Upper lobe of left lung (tissue), 6 donors: ENCODE measurements around the gene UBE2L3. TPM values are rescaled to one million over a fixed set of nuclear protein-coding genes. Genes with fewer than 3 reads are reported as not detected.

ENCODE experiments used
- ATAC-seq, 2 donors: fragments of 200-7000 bp; cut with Tn5 transposase; one replicate each; pipeline ENCODE4 v1.9.1; 2022; ENCODE audit warnings: mild to moderate bottlenecking in 2 of 2, moderate library complexity in 2 of 2; ENCODE audit not compliant: low FRiP score in 2 of 2
- DNase-seq, 2 donors: peaks; one replicate each; pipeline ENCODE4 v3.0.0-alpha.2; 2019 to 2020
- H3K27ac ChIP-seq, 4 donors: fragments of 200-600 bp; sonication (generic); one replicate each; pipeline ENCODE4 v1.5.1; 2016 to 2019
- H3K27me3 ChIP-seq, 4 donors: fragments of 200-600 bp; sonication (generic); one replicate each; pipeline ENCODE4 v1.5.1; 2017 to 2019
- H3K36me3 ChIP-seq, 4 donors: fragments of 200-600 bp; sonication (generic); one replicate each; pipeline ENCODE4 v1.5.1; 2016 to 2019
- H3K4me1 ChIP-seq, 4 donors: fragments of 200-600 bp; sonication (generic); one replicate each; pipeline ENCODE4 v1.5.1; 2018 to 2019
- H3K4me3 ChIP-seq, 4 donors: fragments of 200-600 bp; sonication (generic); one replicate each; pipeline ENCODE4 v1.5.1; 2017 to 2019; ENCODE audit warnings: mild to moderate bottlenecking in 2 of 4, moderate library complexity in 1 of 4
- H3K9me3 ChIP-seq, 4 donors: fragments of 200-600 bp; sonication (generic); one replicate each; pipeline ENCODE4 v1.5.1; 2018 to 2019
- CTCF ChIP-seq, 6 experiments: fragments of 450-650 bp in 4 of 6; fragments of 200-600 bp in 2 of 6; sonication (generic) in 2 of 6; IDR thresholded peaks; one replicate each; pipeline ENCODE4 v1.5.1; 2016 to 2019; ENCODE audit warnings: antibody characterized with exemption in 6 of 6
- EP300 ChIP-seq, 4 donors: sonication (generic); formaldehyde crosslinking; IDR thresholded peaks; one replicate each; pipeline ENCODE4 v1.5.1; 2017; ENCODE audit warnings: antibody characterized with exemption in 4 of 4, control low read depth in 2 of 4
- POLR2A ChIP-seq, 4 donors: fragments of 450-650 bp; IDR thresholded peaks; one replicate each; pipeline ENCODE4 v1.5.1; 2016 to 2017; ENCODE audit warnings: antibody characterized with exemption in 4 of 4, mild to moderate bottlenecking in 2 of 4
- POLR2AphosphoS5 ChIP-seq, 2 donors: sonication (generic); formaldehyde crosslinking; IDR thresholded peaks; one replicate each; pipeline ENCODE4 v1.5.1; 2017; ENCODE audit warnings: antibody characterized with exemption in 2 of 2
- WGBS, 2 donors: methylation state at CpG; one replicate each; pipeline ENCODE4 v1.1.5; 2017 to 2018; 5-methylcytosine and 5-hydroxymethylcytosine counted together
- total RNA-seq, 6 donors: library from RNA; depleted of rRNA in 4 of 6; stranded (reverse); fragments of >200 nt in 4 of 6; gene quantifications; one replicate each; pipeline versions ENCODE4 v1.1.0 to v1.2.1, GENCODE V29; 2016 to 2021
- donor health status: DM: no; HTN: no; CAD: no; lungs with moderate emphysema.
- donor health status: DM: no; HTN: yes; CAD: no; lungs with severe emphysema.

Gene UBE2L3
- total RNA-seq, 6 donors from 2014 or later = 24.1 to 45.8 (median 39.2) TPM

- WGBS, 2 donors = 78 to 83% methylated on average over 2 of the region's 2 CpGs
- H3K4me1 ChIP-seq = peaks cover 35 to 71% (median 38%) of the 10 kb centered on the region in 4 donors
- TF ChIP-seq POLR2AphosphoS5 (IDR thresholded peaks at IDR 0.05) (no peak), CTCF (IDR thresholded peaks at IDR 0.05) (no peak), EP300 (IDR thresholded peaks at IDR 0.05) (no peak), POLR2A (IDR thresholded peaks at IDR 0.05) (no peak)
- H3K36me3 ChIP-seq = peaks cover 0 to 4% (median 0%) of the 10 kb centered on the region in 4 donors
- no peak overlapping the region for H3K4me3 ChIP-seq
- DNase-seq (no peak), ATAC-seq (no peak)
- no peaks in the 10 kb centered on the region for H3K27me3 ChIP-seq
- no peaks in the 10 kb centered on the region for H3K9me3 ChIP-seq
- no peak overlapping the region for H3K27ac ChIP-seq
Observed at GRCh38 chr22:21585389-21585788, 17.9 kb downstream of the UBE2L3 start.

GRCh38 chr22:21587803-21588611, 20.5 kb downstream of the UBE2L3 start:
- H3K4me1 ChIP-seq = peaks cover 37 to 70% (median 47%) of the 10 kb centered on the region in 4 donors
- no peaks in the 10 kb centered on the region for H3K27me3 ChIP-seq
- 65 to 69% methylated on average over 4 of the region's 4 CpGs for WGBS, 2 donors
- H3K9me3 ChIP-seq = no peaks in the 10 kb centered on the region
- peaks cover under 1 to 5% (median 4%) of the 10 kb centered on the region in 4 donors for H3K36me3 ChIP-seq
- TF ChIP-seq POLR2A (IDR thresholded peaks at IDR 0.05) (no peak), CTCF (IDR thresholded peaks at IDR 0.05) (no peak), EP300 (IDR thresholded peaks at IDR 0.05) (no peak), POLR2AphosphoS5 (IDR thresholded peaks at IDR 0.05) (no peak)
- peak in 1 of 2 donors; percentile 29 for ATAC-seq
- H3K4me3 ChIP-seq = no peak overlapping the region
- no peak for DNase-seq
- no peak overlapping the region for H3K27ac ChIP-seq

- TF ChIP-seq CTCF (IDR thresholded peaks at IDR 0.05) (no peak), EP300 (IDR thresholded peaks at IDR 0.05) (no peak), POLR2AphosphoS5 (IDR thresholded peaks at IDR 0.05) (no peak), POLR2A (IDR thresholded peaks at IDR 0.05) (no peak)
- H3K27me3 ChIP-seq = no peaks in the 10 kb centered on the region
- peaks cover 11 to 18% (median 15%) of the 10 kb centered on the region in 4 donors for H3K36me3 ChIP-seq
- peaks cover 29 to 68% (median 44%) of the 10 kb centered on the region in 4 donors for H3K4me1 ChIP-seq
- ATAC-seq = no peak
- WGBS, 2 donors = 73 to 85% methylated on average over 8 of the region's 8 CpGs
- no peak overlapping the region for H3K27ac ChIP-seq
- H3K9me3 ChIP-seq = no peaks in the 10 kb centered on the region
- H3K4me3 ChIP-seq = no peak overlapping the region
- DNase-seq = no peak
Observed at GRCh38 chr22:21589396-21589795, 21.9 kb downstream of the UBE2L3 start.

- H3K4me1 ChIP-seq = peaks cover 29 to 60% (median 41%) of the 10 kb centered on the region in 4 donors
- H3K27ac ChIP-seq = peak overlapping the region in 2 of 4 donors; percentile 14 to 40
- DNase-seq (no peak), ATAC-seq (no peak)
- no peak overlapping the region for H3K4me3 ChIP-seq
- no peaks in the 10 kb centered on the region for H3K9me3 ChIP-seq
- 69 to 72% methylated on average over 9 of the region's 9 CpGs for WGBS, 2 donors
- H3K27me3 ChIP-seq = no peaks in the 10 kb centered on the region
- TF ChIP-seq EP300 (IDR thresholded peaks at IDR 0.05) = no peak
- TF ChIP-seq POLR2A (IDR thresholded peaks at IDR 0.05) = no peak
- TF ChIP-seq POLR2AphosphoS5 (IDR thresholded peaks at IDR 0.05) = no peak
- no peak for TF ChIP-seq CTCF (IDR thresholded peaks at IDR 0.05)
- H3K36me3 ChIP-seq = peaks cover 11 to 32% (median 27%) of the 10 kb centered on the region in 4 donors
Observed at GRCh38 chr22:21590809-21591641, 23.5 kb downstream of the UBE2L3 start.
